Effector CD8-positive, alpha-beta T cell (primary cell): ENCODE results near the gene WNT8A.

Source experiments
- DNase-seq: peaks from one replicate; lab custom pipeline; 2025; lab: John Stamatoyannopoulos, UW

WNT8A gene

GRCh38 chr5:138140268-138140667 is 56.4 kb downstream of the WNT8A start:
- no peak for DNase-seq
